GM19351 (cell line): ENCODE measurements around the gene PAK2.
"Not testable (repeated sequence)": the region's sequence is repeated elsewhere in the genome, so short reads cannot be mapped to it uniquely, and the experiment has no call there.

Source experiments
- ATAC-seq: cut with Tn5 transposase; IDR thresholded peaks from one replicate; pipeline ENCODE4 v1.9.1; 2021; ENCODE audit warnings: mild to moderate bottlenecking, moderate library complexity; ENCODE audit not compliant: unreplicated experiment

The PAK2 gene

GRCh38 chr3:196736670-196737374 is 2.8 kb upstream of the PAK2 start:
- ATAC-seq: no peak

- ATAC-seq: no peak
These were observed 2.0 kb upstream of the PAK2 start for GRCh38 chr3:196737655-196738054.

GRCh38 chr3:196740481-196741248 is 1.0 kb downstream of the PAK2 start:
- ATAC-seq: peak; percentile 2

- ATAC-seq: no peak
These were observed 1.7 kb downstream of the PAK2 start for GRCh38 chr3:196741249-196741889.

- ATAC-seq: not testable (repeated sequence)
These were observed 3.9 kb downstream of the PAK2 start for GRCh38 chr3:196743569-196743968.

GRCh38 chr3:196749125-196749524 is 9.5 kb downstream of the PAK2 start:
- no peak for ATAC-seq

GRCh38 chr3:196753201-196753600 is 13.5 kb downstream of the PAK2 start:
- ATAC-seq: no peak

GRCh38 chr3:196754091-196754981 is 14.7 kb downstream of the PAK2 start:
- ATAC-seq: no peak

GRCh38 chr3:196756732-196757131 is 17.1 kb downstream of the PAK2 start:
- no peak for ATAC-seq

GRCh38 chr3:196757876-196758739 is 18.5 kb downstream of the PAK2 start:
- ATAC-seq: no peak

GRCh38 chr3:196763179-196763578 is 23.5 kb downstream of the PAK2 start:
- no peak for ATAC-seq

GRCh38 chr3:196765454-196765853 is 25.8 kb downstream of the PAK2 start:
- ATAC-seq: no peak

- no peak for ATAC-seq
These were observed 31.4 kb downstream of the PAK2 start for GRCh38 chr3:196771067-196771466.

GRCh38 chr3:196772102-196772501 is 32.4 kb downstream of the PAK2 start:
- no peak for ATAC-seq

GRCh38 chr3:196772897-196773296 is 33.2 kb downstream of the PAK2 start:
- no peak for ATAC-seq

- ATAC-seq: no peak
These were observed 34.6 kb downstream of the PAK2 start for GRCh38 chr3:196774191-196774820.

- no peak for ATAC-seq
These were observed 35.3 kb downstream of the PAK2 start for GRCh38 chr3:196774848-196775422.

GRCh38 chr3:196775938-196776337 is 36.3 kb downstream of the PAK2 start:
- no peak for ATAC-seq

GRCh38 chr3:196777836-196778235 is 38.2 kb downstream of the PAK2 start:
- no peak for ATAC-seq
